ENCODE measurements around the gene TRA2A. TPM values are rescaled to one million over a fixed set of nuclear protein-coding genes. Genes with fewer than 3 reads are reported as not detected.
A peak's percentile ranks its signal among the peaks of the same experiment; 100 is the strongest.

Gene TRA2A
- total and polyA plus RNA-seq, 2 donors (not counting 3 experiments of a cell fraction or from before 2014, with no cell fraction given) = 55.1 to 112 TPM

DNA sequence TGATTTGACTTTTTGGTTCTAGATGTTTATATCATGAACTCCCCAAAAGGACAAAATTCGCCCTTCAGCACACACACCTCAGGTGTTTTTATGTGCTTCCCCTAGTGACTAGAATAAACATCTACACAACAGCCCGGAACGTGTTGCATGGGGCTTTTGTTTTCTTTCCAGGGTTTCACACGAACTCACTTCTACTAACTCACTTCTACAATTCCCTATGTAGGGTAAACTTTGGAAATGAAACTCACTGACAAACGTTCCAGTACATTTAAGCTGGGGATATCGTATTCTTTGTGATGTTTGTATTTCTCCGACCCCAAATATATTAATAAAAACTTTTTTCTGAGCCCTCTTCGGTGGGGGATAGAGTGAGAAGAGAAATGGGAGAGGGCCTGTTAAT, 1.4 kb downstream of the TRA2A start:
- no peaks in the 10 kb centered on the region for H3K9me3 ChIP-seq (replicated peaks; ENCODE audit: control insufficient read depth, insufficient read depth, low read length)
- peaks cover 64% of the 10 kb centered on the region for H3K79me2 ChIP-seq (ENCODE audit: control insufficient read depth, insufficient read depth, low read length)
- DNase-seq (ENCODE audit: low read depth, low spot score) (peak; percentile 48), FAIRE-seq (no peak)
- H2AFZ ChIP-seq (ENCODE audit: low read depth, low read length) = no peak overlapping the region
- H3K4me3 ChIP-seq (replicated peaks in 1 of 3; ENCODE audit: insufficient read depth in 1 of 3, low read depth in 1 of 3, low read length in 3 of 3) = peak overlapping the region; percentile 83 to 99 (median 88)
- intact Hi-C loops (cut with micrococcal nuclease) (loop anchor here (5.0 kb wide), 1 partner anchor 98 kb away; no protein-coding TSS in a partner anchor), dilution Hi-C loops (cut with MboI; ENCODE audit: extremely low pct_ligation_motif_present, low sequenced_read_pairs) (no loop called here)
- H3K9ac ChIP-seq (replicated peaks; ENCODE audit: extremely low read depth, insufficient read depth, low read length) = peak overlapping the region; percentile 100
- BruUV-seq (replicated peaks) = no TSS peak
- ChIA-PET POLR2A (no interaction called here), CTCF (interaction anchor here (1.3 to 3.3 kb wide), 5 partner anchors 9 to 257 kb away, joined by 4 to 16 read pairs (median 5); no protein-coding TSS in a partner anchor)
- peak overlapping the region; percentile 100 for H3K27ac ChIP-seq (ENCODE audit: insufficient read depth, low read depth, low read length)
- no peaks in the 10 kb centered on the region for H3K36me3 ChIP-seq (ENCODE audit: control insufficient read depth in 2 of 2, extremely low read depth in 1 of 2, insufficient read depth in 2 of 2, low read length in 2 of 2)
- H3K9me1 ChIP-seq (replicated peaks; ENCODE audit: control insufficient read depth, extremely low read depth, insufficient read depth, low read length) = no peaks in the 10 kb centered on the region
- H3K27me3 ChIP-seq (ENCODE audit: control insufficient read depth in 2 of 2, insufficient read depth in 2 of 2, low read length in 2 of 2) = no peaks in the 10 kb centered on the region
- H4K20me1 ChIP-seq (replicated peaks; ENCODE audit: control insufficient read depth, extremely low read depth, insufficient read depth, low read length) = peaks cover 30% of the 10 kb centered on the region
- TF ChIP-seq POLR2A (IDR thresholded peaks at IDR 0.05; ENCODE audit: low read depth, low read length) (no peak), GATA2 (IDR thresholded peaks at IDR 0.05; ENCODE audit: insufficient read depth, insufficient read length, low read depth, low read length) (no peak), JUN (IDR thresholded peaks at IDR 0.05; ENCODE audit: borderline replicate concordance, insufficient read depth, insufficient read length, low read depth) (no peak), POLR2AphosphoS5 (IDR thresholded peaks at IDR 0.05; ENCODE audit: insufficient read depth, low read depth, low read length) (no peak), MYC (IDR thresholded peaks at IDR 0.05; ENCODE audit: low read depth, low read length) (no peak), FOS (IDR thresholded peaks at IDR 0.05; ENCODE audit: borderline replicate concordance, insufficient read depth, low read length) (no peak)
- TF ChIP-seq, protein P1, sequence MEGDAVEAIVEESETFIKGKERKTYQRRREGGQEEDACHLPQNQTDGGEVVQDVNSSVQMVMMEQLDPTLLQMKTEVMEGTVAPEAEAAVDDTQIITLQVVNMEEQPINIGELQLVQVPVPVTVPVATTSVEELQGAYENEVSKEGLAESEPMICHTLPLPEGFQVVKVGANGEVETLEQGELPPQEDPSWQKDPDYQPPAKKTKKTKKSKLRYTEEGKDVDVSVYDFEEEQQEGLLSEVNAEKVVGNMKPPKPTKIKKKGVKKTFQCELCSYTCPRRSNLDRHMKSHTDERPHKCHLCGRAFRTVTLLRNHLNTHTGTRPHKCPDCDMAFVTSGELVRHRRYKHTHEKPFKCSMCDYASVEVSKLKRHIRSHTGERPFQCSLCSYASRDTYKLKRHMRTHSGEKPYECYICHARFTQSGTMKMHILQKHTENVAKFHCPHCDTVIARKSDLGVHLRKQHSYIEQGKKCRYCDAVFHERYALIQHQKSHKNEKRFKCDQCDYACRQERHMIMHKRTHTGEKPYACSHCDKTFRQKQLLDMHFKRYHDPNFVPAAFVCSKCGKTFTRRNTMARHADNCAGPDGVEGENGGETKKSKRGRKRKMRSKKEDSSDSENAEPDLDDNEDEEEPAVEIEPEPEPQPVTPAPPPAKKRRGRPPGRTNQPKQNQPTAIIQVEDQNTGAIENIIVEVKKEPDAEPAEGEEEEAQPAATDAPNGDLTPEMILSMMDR (IDR thresholded peaks at IDR 0.05; ENCODE audit: extremely low read depth in 1 of 2, insufficient read depth in 1 of 2, low read depth in 1 of 2, low read length in 2 of 2) = no peak
- peaks cover 42% of the 10 kb centered on the region for H3K4me1 ChIP-seq (ENCODE audit: control insufficient read depth, extremely low read depth, insufficient read depth, low read length)
- peak overlapping the region; percentile 96 for H3K4me2 ChIP-seq (ENCODE audit: insufficient read depth, low read length)
